IPS DF 4.7 (cell line): Measurements from ENCODE around the gene LNPK.
"Not testable (repeated sequence)": the region's sequence is repeated elsewhere in the genome, so short reads cannot be mapped to it uniquely, and the experiment has no call there.

Experiments
- DNase-seq: peaks from one replicate; pipeline ENCODE4 v3.0.0-alpha.2; 2013; ENCODE audit warnings: low spot score; ENCODE audit errors: extremely low read depth

The LNPK gene

DNA sequence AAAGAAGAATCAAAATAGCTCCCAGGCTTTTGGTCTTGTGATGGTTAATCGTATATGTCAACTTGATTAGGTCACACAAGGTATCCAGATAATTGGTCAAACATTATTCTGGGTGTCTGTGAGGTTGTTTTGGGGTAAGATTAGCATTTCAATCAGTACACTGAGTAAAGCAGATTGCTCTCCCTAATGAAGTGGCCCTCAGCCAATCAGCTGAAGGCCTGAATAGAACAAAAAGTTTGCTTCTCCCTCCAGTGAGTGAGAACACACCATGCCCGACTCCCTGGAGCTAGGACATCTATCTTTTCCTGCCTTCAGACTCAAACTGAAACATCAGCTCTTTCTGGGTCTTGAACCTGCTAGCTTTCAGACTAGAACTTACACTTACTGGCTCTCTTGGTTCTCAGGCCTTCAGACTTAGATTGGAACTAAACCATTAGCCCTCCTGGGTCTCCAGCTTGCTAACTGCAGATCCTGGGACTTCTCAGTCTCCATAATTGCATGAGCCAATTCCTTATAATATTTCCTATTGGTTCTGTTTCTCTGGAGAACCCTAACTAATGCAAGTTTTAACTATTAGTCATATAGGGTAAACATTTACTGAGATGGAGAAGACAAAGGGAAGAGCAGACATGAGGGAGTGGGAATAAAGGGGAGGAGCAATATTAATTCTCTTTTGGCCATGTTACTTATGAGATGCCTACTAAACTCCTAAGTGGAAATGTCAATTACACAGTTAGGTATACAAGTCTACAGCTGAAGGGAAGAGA lies 25.5 kb downstream of the LNPK start:
- no peak for DNase-seq

DNA sequence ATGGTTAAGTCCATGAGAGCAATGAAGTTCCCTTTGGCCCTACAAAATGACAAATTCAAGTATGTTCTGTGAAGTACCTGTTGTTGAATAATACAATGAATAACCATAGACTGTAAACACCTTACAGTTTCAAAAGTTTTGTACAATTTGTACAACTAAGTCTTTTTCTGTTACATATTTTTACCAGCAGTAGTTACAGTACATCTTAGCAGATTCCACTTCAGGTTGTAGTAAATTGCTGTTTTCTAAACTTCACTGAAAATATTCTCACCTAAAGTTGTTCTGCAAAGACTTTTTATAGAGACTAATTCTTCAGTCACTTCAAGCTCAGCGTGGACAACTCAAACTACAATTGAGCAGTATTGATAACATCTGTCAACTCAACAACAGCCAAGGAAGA lies 28.7 kb downstream of the LNPK start:
- no peak for DNase-seq

DNA sequence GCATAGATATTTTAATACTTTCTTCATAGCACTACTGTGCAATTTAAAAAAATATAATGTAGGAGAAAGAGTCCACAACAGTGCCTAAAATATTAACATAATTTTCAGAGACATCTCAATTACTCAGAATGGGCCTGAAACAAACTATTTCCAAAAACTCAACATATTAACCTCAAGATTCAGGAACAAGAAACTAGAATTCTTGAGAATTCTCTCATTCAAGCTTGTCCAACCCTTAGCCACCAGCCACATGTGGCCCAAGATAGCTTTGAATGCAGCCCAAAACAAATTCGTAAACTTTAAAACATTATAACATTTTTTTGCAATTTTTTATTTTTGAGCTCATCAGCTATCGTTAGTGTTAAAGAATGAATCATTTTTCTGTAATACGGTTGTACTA lies 35.2 kb downstream of the LNPK start:
- no peak for DNase-seq

DNA sequence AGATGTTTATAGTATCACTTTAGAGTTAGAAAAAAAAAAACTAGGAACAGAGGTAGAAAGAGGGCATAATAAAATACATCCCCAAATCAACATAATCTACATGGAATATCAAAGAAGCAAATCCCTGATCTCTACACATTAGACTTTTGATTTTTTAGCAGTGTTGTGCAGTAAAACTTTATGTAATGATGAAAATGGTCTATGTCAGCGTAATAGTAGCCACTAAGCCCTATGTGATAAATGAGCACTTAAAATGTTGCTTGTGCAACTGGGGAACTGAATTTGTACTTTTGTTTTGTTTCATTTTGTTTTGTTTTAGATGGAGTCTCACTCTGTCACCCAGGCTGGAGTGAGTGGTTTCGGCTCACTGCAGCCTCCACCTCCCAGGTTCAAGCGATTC lies 36.3 kb downstream of the LNPK start:
- no peak for DNase-seq

DNA sequence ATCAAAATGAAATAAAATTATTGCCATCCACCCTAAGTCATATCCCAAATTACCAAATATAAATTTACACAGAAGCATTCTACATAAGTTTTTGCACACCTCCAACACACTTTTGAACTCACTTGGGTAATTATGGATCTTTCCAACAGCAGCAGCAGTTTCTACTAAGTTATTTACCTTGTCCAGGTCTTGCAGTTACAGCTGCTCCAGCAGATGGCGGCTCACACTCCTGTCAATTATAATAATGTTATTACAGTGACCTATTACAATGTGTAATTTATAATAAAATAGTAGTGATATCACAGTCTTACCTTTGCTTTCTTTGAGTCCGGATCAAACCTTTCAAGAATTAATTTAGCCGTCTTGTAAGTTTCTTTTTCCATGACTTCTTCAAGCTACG lies 37.9 kb downstream of the LNPK start:
- no peak for DNase-seq

DNA sequence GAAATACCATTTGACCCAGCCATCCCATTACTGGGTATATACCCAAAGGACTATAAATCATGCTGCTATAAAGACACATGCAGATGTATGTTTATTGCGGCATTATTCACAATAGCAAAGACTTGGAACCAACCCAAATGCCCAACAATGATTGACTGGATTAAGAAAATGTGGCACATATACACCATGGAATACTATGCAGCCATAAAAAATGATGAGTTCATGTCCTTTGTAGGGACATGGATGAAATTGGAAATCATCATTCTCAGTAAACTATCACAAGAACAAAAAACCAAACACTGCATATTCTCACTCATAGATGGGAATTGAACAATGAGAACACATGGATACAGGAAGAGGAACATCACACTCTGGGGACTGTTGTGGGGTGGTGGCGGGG lies 38.9 kb downstream of the LNPK start:
- DNase-seq, result not testable (repeated sequence)

DNA sequence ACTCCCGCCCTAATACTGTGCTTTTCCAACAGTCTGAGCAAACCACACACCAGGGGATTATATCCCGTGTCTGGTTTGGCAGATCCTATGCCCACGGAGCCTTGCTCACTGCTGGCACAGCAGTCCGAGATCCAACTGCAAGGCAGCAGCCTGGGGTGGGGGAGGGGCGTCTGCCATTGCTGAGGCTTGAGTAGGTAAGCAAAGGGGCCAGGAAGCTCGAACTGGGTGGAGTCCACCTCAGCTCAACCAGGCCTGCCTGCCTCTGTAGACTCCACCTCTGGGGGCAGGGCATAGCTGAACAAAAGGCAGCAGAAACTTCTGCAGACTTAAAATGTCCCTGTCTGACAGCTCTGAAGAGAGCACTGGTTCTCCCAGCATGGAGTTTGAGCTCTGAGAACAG lies 44.2 kb downstream of the LNPK start:
- DNase-seq, result no peak

DNA sequence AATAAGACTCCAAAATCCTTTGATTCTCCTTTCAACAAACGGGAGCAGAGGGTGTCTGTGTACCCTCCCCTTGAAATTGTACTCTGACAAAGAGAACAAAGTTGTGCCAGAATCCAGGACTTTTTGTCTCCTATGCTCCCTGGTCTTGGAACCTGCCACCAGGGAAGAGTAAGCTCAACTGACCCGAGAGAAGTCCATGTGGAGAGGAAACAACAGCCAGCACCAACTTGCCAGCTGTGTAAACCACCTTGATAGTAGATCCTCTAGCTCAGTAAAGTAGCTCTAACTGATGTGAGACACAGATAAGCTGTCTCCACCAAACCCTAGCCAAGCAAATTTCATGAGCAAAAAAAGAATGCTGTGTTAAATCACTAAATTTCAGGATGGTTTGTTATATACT lies 46.9 kb downstream of the LNPK start:
- no peak for DNase-seq

DNA sequence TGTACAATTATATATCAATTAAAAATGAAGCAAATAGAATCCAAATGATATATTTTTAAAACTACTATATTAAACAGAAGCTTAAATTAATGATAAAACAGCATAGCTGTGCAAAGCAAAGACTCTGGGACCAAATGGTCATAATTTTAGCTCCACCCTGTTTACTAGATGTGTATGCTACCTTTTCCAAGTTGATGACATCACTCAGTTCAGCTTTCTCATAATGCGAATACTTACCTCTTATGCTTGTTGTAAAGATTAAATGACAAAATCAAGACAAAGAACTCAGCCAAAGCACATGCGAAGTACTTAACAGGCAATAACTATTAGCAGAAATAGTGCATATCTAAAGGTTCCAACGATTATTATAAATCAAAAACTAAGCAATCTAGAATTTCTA lies 51.6 kb downstream of the LNPK start:
- DNase-seq, result no peak

DNA sequence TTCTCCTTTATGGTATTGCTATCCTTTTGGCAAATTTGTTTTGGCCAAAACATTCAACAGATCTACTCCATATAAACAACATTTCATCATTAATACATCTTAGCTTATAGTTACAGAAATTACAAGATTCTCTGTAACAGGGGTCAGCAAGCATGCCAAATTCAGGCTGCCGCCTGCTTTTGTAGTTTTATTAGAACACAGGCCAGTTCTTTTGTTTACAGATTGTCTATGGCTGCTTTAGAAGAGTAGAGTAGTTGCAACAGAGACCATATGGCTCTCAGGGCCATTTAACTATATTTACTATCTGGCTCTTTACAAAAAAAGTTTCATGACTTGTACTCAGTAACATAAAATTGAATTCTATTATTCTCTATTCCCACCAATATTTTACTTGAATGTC lies 53.9 kb downstream of the LNPK start:
- no peak for DNase-seq

DNA sequence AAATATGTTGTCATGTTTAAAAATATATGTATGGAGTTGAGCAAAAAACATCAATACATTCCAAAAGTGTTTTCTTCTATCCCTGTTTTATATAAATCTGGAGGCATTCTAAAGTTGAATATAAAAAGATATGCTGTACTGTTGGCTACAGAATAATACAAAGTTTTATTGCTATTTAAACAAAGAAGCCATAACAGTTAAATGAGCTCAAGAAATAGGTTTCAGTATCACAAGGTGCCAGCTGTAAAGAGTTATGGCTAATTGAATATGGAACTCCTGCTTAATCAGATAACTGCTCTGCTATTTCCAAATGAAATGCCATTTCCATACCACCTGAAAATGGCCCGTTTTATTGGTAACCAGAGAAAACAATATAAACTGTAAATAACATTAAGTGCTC lies 55.0 kb downstream of the LNPK start:
- DNase-seq, result no peak

DNA sequence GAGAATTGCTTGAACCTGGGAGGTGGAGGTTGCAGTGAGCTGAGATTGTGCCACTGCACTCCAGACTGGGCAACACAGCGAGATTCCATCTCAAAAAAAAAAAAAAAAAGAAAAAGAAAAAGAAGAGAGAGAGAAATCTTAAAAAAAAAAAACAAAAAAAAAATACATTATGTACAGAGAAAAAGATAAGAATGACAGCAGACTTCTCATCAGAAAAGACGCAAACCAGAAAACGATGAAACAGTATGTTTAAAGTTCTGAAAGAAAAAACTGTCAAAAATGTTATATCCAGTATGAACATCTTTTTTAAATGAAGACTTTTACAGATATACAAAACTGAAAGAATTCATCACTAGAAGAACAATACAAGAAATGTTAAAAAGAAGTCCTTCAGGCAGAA lies 60.4 kb downstream of the LNPK start:
- DNase-seq, result no peak

DNA sequence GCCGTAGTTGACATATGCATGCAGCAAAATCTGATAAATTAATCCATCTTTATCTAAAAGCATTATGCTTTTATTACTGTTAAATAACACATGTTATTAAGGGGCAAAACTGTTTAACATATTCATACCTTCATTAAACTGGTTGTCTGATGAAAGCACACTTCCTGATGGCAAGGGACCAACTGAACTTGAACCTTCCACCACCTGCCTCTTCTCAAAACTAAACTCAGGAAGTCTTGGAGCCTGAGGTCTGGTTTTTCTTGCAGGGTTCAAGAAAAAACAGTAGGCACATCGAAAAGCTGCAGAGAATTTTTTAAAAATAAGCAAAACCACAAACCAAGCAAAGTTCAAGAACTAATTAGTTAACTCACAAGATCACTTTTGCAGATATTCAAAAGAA lies 64.9 kb downstream of the LNPK start:
- DNase-seq, result no peak

DNA sequence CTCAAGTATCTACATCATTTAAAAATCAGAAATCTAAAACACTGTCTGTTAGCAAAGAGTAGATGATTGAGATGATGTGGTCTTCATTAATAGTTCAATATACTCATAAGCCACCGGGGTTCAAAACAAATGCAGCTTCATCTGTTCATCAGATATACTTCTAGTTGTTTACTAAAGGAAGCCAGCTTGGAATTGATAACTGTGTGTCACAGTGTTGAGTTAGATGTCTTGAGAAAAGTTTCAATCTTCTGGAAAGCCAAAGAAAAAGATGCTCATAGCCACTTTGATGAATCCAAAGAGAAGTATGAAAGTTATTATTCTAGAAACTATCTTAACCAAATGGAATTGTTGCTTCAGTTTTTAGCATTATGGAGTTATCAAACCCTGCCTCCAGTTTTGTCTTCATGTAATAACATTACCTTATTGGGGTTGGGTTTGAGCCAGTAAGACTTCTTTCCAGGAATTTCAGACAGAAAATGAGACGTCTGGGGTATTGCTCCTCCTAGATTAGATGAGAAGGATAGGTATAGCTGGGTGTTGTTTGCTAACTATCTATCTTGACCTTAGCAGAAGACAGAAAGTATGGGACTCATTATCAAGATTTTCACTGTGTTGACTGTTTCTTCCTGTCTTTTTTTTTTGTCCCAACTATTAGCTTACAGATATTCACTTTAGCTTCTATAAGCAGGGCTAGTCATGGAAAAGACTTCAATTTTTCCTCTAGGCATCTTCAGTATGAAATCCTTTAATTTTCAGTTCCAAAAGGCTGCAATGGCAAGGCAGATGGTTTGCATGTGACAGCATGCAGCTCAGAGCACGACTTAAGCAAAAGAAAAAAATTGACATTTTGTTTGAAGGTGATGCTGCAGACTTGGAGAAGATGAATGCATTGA lies 66.5 kb downstream of the LNPK start:
- no peak for DNase-seq

DNA sequence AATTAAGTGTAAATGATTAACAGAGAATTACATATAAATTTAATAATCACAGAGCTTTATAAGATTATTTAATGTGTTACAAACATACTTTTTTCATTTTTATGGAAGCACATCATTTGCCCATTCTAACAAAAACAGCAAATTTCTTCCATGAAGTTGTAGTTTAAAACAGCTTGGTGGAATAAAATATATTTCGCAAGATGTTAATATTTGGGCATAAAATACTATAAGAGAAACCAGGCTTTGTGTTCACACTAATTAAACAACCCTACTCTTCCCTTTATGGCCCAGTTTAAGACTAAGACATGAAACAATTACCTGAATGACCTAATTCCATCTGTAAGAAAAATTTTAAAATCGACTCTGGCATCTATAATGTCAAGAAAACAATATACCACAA lies 69.4 kb downstream of the LNPK start:
- DNase-seq, result no peak

DNA sequence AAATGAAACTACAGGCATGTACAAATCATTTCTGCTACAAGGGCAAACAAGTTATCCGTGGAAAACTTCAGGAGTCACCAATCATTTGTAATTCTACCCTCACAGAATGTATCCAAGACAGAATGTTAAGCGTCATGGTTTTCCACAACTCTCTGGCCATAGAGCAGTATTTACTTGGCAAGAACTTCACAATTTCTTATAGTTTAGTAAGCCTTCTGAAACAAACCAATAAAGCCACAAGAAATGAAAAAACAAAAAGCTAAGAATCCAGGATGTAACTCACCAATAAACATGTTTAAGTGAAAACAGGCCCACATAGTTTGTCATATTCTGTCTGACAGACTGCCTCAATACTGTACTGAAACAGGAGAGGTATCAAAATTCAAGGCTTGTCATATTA lies 70.3 kb downstream of the LNPK start:
- DNase-seq, result no peak

DNA sequence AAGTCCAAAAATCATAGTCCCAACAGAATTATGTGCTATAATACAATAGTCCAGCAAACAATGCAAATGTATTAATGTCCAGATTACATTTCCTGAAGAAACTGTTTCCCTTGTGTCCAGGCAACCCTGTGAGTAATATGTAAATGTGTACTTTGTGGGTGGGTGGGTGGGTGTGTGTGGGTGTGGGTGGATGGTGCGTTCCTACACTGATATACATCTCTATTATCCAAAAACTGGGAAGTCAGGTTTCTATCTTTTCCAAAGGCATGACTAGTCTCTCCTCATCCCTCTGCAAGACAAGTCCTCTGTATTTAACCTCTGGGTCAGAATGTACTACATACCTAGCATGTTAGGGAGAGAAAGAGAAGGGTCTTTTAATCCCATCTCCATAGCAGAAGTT lies 71.6 kb downstream of the LNPK start:
- DNase-seq, result no peak

DNA sequence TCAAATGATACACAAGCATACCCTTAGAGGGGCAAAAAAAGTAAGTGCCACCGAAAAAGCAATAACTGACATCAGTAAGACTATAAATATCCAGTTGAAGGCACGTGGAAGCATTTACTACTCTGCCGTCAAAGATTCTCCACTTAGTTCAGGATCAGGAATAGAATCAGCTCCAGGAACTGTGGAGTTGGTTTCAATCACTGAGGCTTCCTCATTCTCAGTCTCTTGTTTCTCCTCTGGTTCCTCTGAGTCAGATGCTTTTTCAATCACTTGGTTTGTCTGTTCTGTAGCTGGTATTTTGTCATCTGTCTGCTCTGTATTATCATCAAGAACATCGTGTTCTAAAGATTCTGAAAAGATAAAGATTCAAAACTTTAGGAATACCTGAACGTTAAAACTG lies 72.2 kb downstream of the LNPK start:
- DNase-seq, result no peak

DNA sequence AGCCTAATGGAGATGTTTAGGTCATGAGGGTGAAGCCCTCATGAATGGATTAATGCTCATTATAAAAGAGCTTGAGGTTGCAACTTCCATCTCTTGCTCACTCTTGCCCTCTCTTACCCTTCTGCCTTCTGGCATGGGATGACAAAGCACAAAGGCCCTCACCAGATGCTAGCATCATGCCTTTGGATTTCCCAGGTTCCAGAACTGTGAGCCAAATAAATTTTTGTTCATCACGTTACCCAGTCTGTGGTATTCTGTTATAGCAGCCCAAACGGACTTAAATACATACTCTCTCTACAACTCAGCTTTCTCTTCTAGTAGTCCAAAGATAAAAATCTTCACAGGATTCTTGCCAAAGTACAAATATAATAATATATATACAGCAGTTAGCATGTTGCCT lies 75.8 kb downstream of the LNPK start:
- DNase-seq, result no peak

DNA sequence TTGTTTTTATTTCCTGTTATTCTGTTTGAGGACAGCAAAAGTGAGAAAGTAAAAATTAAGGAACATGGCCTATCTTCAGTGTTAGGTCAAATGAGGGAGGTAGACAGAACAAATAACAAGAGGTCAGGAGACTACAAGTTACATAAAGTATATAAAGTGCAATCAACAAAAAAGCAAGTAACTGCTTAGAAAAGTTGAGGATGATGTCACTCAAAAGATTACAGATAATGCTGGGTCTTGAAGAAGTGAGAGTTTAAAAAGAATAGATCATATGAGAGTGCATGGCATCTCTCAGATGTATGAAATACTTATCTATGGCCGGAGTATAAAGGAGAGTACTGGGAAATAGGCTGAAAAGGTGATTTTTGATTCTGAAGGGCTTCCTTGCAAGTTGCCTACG lies 79.9 kb downstream of the LNPK start:
- no peak for DNase-seq

DNA sequence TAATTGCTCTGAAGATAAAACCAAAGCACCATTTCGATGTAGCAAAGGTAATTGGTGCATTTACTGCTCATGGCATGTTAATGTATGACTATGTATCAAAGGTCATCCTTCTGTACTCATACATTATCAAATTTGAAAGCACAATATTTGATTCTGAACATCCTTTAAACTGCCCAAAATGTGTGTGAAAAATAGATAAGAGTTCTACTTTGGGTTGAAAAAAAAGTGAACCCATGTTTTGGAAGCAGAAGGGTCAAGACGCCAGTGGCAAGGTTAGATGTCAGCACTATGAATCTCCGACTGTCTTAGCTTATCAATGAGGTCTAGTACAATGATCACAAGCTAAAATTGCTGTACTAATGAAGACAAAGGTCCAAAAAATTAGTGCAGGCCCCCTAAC lies 83.1 kb downstream of the LNPK start:
- DNase-seq, result no peak

DNA sequence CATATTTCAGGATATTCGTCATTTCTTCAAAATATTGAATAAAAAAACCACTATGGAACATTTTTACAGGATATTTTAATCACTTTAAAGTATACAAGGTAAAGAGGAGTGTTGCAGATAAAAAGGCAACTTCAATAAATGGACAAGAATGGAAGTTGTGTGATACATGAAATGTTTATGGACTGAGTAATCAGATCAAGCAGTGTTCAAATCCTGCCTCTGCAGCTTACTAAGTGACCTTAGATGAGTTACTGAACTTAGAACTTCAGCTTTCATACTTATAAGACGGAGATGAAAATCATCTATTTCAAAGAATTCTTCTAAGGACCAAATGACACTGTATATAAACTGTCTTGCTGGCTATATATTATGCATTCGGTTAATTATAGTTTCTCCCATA lies 87.2 kb downstream of the LNPK start:
- DNase-seq, result no peak
